H9 (cell line): ENCODE measurements around the gene DCAF5. TPM values are rescaled to one million over a fixed set of nuclear protein-coding genes. Genes with fewer than 3 reads are reported as not detected.

Experiments
- DNase-seq: peaks from one replicate; pipeline ENCODE4 v3.0.0-alpha.2; 2017
- H2AFZ ChIP-seq: one replicate; pipeline ENCODE4 v1.6.1; 2013; ENCODE audit warnings: mild to moderate bottlenecking, low read length, control low read depth, moderate library complexity
- H2AK5ac ChIP-seq: 2 replicates; pipeline ENCODE4 v1.6.1; 2013; ENCODE audit warnings: low read length, control low read depth, mixed read lengths; ENCODE audit not compliant: insufficient read length
- H2BK120ac ChIP-seq: one replicate; pipeline ENCODE4 v1.6.1; 2013; ENCODE audit warnings: low read depth, mild to moderate bottlenecking, low read length, control low read depth, inconsistent platforms; ENCODE audit not compliant: poor library complexity, severe bottlenecking
- H2BK12ac ChIP-seq: 2 replicates; pipeline ENCODE4 v1.6.1; 2013; ENCODE audit warnings: low read length, control low read depth, mixed read lengths, low read depth; ENCODE audit not compliant: insufficient read length
- H2BK15ac ChIP-seq: 2 replicates; pipeline ENCODE4 v1.6.1; 2013; ENCODE audit warnings: low read depth, low read length, control low read depth
- H2BK20ac ChIP-seq: one replicate; pipeline ENCODE4 v1.6.1; 2013; ENCODE audit warnings: low read depth, mild to moderate bottlenecking, low read length, control low read depth, inconsistent platforms; ENCODE audit not compliant: poor library complexity, severe bottlenecking
- H2BK5ac ChIP-seq: 2 replicates; pipeline ENCODE4 v1.6.1; 2013; ENCODE audit warnings: low read length, control low read depth, mixed read lengths; ENCODE audit not compliant: insufficient read length
- H3K14ac ChIP-seq: 2 replicates; pipeline ENCODE4 v1.6.1; 2013; ENCODE audit warnings: low read length, control low read depth; ENCODE audit not compliant: insufficient read depth
- H3K18ac ChIP-seq: 2 replicates; pipeline ENCODE4 v1.6.1; 2013; ENCODE audit warnings: low read depth, mild to moderate bottlenecking, mixed read lengths, low read length, control low read depth; ENCODE audit not compliant: insufficient read length
- H3K23ac ChIP-seq: 2 replicates; pipeline ENCODE4 v1.6.1; 2013; ENCODE audit warnings: low read length, control low read depth, mixed read lengths, low read depth; ENCODE audit not compliant: insufficient read length
- H3K23me2 ChIP-seq: 2 replicates; pipeline ENCODE4 v1.6.1; 2013; ENCODE audit warnings: low read depth, mild to moderate bottlenecking, mixed read lengths, low read length, control low read depth; ENCODE audit not compliant: insufficient read length, poor library complexity, severe bottlenecking
- H3K27ac ChIP-seq: 2 replicates; pipeline ENCODE4 v1.5.1; 2013; ENCODE audit warnings: low read length, control low read depth, mixed read lengths, low read depth; ENCODE audit not compliant: insufficient read length
- H3K27me3 ChIP-seq: 2 replicates; pipeline ENCODE4 v1.6.1; 2013; ENCODE audit warnings: low read length, control low read depth, inconsistent platforms; ENCODE audit not compliant: insufficient read depth
- H3K4ac ChIP-seq: 2 replicates; pipeline ENCODE4 v1.6.1; 2013; ENCODE audit warnings: low read depth, mild to moderate bottlenecking, control low read depth, inconsistent platforms, low read length, moderate library complexity
- H3K4me1 ChIP-seq: 2 replicates; pipeline ENCODE4 v1.6.1; 2013; ENCODE audit warnings: low read length, control low read depth, inconsistent platforms; ENCODE audit not compliant: insufficient read depth
- H3K4me2 ChIP-seq: 2 replicates; pipeline ENCODE4 v1.6.1; 2013; ENCODE audit warnings: low read length, control low read depth, mixed read lengths; ENCODE audit not compliant: insufficient read length, insufficient read depth
- H3K56ac ChIP-seq: 2 replicates; pipeline ENCODE4 v1.6.1; 2013; ENCODE audit warnings: low read depth, mild to moderate bottlenecking, mixed read lengths, low read length, control low read depth; ENCODE audit not compliant: insufficient read length
- H3K79me1 ChIP-seq: 2 replicates; pipeline ENCODE4 v1.6.1; 2013; ENCODE audit warnings: low read depth, mild to moderate bottlenecking, moderate library complexity, low read length, control low read depth, inconsistent platforms; ENCODE audit not compliant: insufficient read depth, poor library complexity, severe bottlenecking
- H3K79me2 ChIP-seq: 2 replicates; pipeline ENCODE4 v1.6.1; 2013; ENCODE audit warnings: low read length, control low read depth, inconsistent platforms; ENCODE audit not compliant: insufficient read depth
- H3K9ac ChIP-seq: 2 replicates; pipeline ENCODE4 v1.6.1; 2013; ENCODE audit warnings: low read length, control low read depth, mixed read lengths; ENCODE audit not compliant: insufficient read length; ENCODE audit errors: extremely low read depth
- H3K9me3 ChIP-seq: one replicate; pipeline ENCODE4 v1.6.1; 2013; ENCODE audit warnings: low read depth, low read length, inconsistent platforms; ENCODE audit not compliant: control insufficient read depth
- H3T11ph ChIP-seq: one replicate; pipeline ENCODE4 v1.6.1; 2013; ENCODE audit warnings: mild to moderate bottlenecking, low read length, control low read depth, inconsistent platforms
- H4K20me1 ChIP-seq: one replicate; pipeline ENCODE4 v1.6.1; 2013; ENCODE audit not compliant: control insufficient read depth, insufficient read length, insufficient read depth
- H4K5ac ChIP-seq: 2 replicates; pipeline ENCODE4 v1.6.1; 2013; ENCODE audit warnings: low read depth, mild to moderate bottlenecking, mixed read lengths, low read length, control low read depth; ENCODE audit not compliant: insufficient read length
- H4K8ac ChIP-seq: replicated peaks from 2 replicates; pipeline ENCODE4 v1.6.1; 2013; ENCODE audit warnings: low read length, control low read depth, mixed read lengths, low read depth; ENCODE audit not compliant: insufficient read length
- H4K91ac ChIP-seq: 2 replicates; pipeline ENCODE4 v1.6.1; 2013; ENCODE audit warnings: low read depth, mild to moderate bottlenecking, moderate library complexity, mixed read lengths, low read length, control low read depth; ENCODE audit not compliant: insufficient read length
- H3K27ac Mint-ChIP-seq, 3 experiments: 2 replicates in 2 of 3; 3 replicates in 1 of 3; pipeline ENCODE4 v1.8.0; 2020 to 2021; ENCODE audit warnings: mixed read lengths in 3 of 3, mild to moderate bottlenecking in 1 of 3, moderate library complexity in 1 of 3
- H3K27me3 Mint-ChIP-seq: 2 replicates; pipeline ENCODE4 v1.8.0; 2021; ENCODE audit warnings: low read depth, mild to moderate bottlenecking, moderate library complexity, mixed read lengths
- H3K36me3 Mint-ChIP-seq, 3 experiments: 2 replicates in 2 of 3; 3 replicates in 1 of 3; pipeline ENCODE4 v1.8.0; 2020 to 2021; ENCODE audit warnings: low read depth in 3 of 3, mixed read lengths in 3 of 3; ENCODE audit not compliant: insufficient read depth in 1 of 3
- H3K4me1 Mint-ChIP-seq, 2 experiments: 2 replicates each; pipeline ENCODE4 v1.8.0; 2020; ENCODE audit warnings: mixed read lengths in 2 of 2
- H3K4me3 Mint-ChIP-seq, 2 experiments: 2 replicates in 1 of 2; 3 replicates in 1 of 2; pipeline ENCODE4 v1.8.0; 2020 to 2021; ENCODE audit warnings: mild to moderate bottlenecking in 2 of 2, mixed read lengths in 2 of 2, moderate library complexity in 1 of 2
- H3K9me3 Mint-ChIP-seq, 2 experiments: 2 replicates in 1 of 2; 3 replicates in 1 of 2; pipeline ENCODE4 v1.8.0; 2020; ENCODE audit warnings: mild to moderate bottlenecking in 2 of 2, mixed read lengths in 2 of 2, moderate library complexity in 1 of 2
- WGBS: extraction: QIAGEN DNeasy Blood & Tissue Kit; methylation state at CpG from one replicate; pipeline ENCODE4 v1.1.7; 2013; ENCODE audit warnings: missing lambda C conversion rate, low lambda C conversion rate, mixed read lengths; ENCODE audit not compliant: insufficient read length; ENCODE audit errors: extremely low coverage; 5-methylcytosine and 5-hydroxymethylcytosine counted together
- total RNA-seq: library from RNA; stranded (reverse); gene quantifications from 2 replicates; pipeline ENCODE4 v1.2.1, GENCODE V29; 2021
- TF ChIP-seq, protein P1 (sequence below): fragments of 200-600 bp; sonication (generic); conservative IDR thresholded peaks from 3 replicates; pipeline ENCODE4 v1.8.0; 2021; ENCODE audit warnings: antibody characterized with exemption, mild to moderate bottlenecking

Gene DCAF5
- total RNA-seq, 1 experiment from 2014 or later = 31.4 TPM

DNA sequence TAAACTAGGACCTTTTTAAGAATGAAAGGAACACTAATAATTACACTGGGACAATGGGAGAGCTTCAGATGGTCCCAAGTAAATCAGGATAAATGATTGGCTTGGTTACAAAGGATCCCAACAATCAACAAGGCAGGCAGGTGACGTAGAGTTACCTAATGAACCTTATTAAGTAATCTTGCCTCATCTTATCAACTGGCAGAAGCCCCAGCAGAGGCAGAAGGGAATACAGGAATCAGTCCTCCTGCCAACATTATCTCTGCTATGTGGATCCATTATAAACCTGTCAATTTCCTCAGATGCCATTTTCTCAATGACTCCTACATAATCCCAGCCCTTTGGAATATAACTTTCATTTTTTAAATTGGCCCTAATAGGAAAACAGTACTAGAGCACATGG lies 11.4 kb downstream of the DCAF5 start:
- Histone ChIP-seq H2BK20ac (no peak overlapping the region), H3K4me2 (no peak overlapping the region), H3K79me1 (peaks cover 5% of the 10 kb centered on the region), H3K27ac (no peak overlapping the region), H3K9me3 (no peaks in the 10 kb centered on the region), H4K20me1 (no peaks in the 10 kb centered on the region), H2BK12ac (no peak overlapping the region), H3K56ac (no peak overlapping the region), H3K79me2 (no peaks in the 10 kb centered on the region), H3K23me2 (no peaks in the 10 kb centered on the region), H4K91ac (no peak overlapping the region), H4K5ac (no peak overlapping the region), H3K14ac (no peak overlapping the region), H3K23ac (no peak overlapping the region), H3K4ac (no peak overlapping the region), H2BK5ac (no peak overlapping the region), H3T11ph (no peak overlapping the region), H3K9ac (no peak overlapping the region), H3K27me3 (no peaks in the 10 kb centered on the region), H2BK120ac (no peak overlapping the region), H3K4me1 (peaks cover 4% of the 10 kb centered on the region), H4K8ac (no peak overlapping the region), H3K18ac (no peak overlapping the region), H2AFZ (no peak overlapping the region), H2AK5ac (no peak overlapping the region), H2BK15ac (no peak overlapping the region)
- TF ChIP-seq, protein P1, sequence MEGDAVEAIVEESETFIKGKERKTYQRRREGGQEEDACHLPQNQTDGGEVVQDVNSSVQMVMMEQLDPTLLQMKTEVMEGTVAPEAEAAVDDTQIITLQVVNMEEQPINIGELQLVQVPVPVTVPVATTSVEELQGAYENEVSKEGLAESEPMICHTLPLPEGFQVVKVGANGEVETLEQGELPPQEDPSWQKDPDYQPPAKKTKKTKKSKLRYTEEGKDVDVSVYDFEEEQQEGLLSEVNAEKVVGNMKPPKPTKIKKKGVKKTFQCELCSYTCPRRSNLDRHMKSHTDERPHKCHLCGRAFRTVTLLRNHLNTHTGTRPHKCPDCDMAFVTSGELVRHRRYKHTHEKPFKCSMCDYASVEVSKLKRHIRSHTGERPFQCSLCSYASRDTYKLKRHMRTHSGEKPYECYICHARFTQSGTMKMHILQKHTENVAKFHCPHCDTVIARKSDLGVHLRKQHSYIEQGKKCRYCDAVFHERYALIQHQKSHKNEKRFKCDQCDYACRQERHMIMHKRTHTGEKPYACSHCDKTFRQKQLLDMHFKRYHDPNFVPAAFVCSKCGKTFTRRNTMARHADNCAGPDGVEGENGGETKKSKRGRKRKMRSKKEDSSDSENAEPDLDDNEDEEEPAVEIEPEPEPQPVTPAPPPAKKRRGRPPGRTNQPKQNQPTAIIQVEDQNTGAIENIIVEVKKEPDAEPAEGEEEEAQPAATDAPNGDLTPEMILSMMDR = no peak
- no peak overlapping the region for H3K4me3 Mint-ChIP-seq
- no peak for DNase-seq
- no CpG with 5 or more reads among the region's 1 CpG for WGBS
- H3K36me3 Mint-ChIP-seq = peaks cover 0 to 8% (median 0%) of the 10 kb centered on the region in 3 experiments; a peak in 2 of 7 replicates
- H3K9me3 Mint-ChIP-seq = no peaks in the 10 kb centered on the region
- H3K27me3 Mint-ChIP-seq = no peaks in the 10 kb centered on the region; the same call in 1 of the 2 replicates
- no peak overlapping the region for H3K27ac Mint-ChIP-seq
- peaks cover 19 to 24% of the 10 kb centered on the region in 2 experiments for H3K4me1 Mint-ChIP-seq
